ENCODE data around the gene COG5. TPM values are rescaled to one million over a fixed set of nuclear protein-coding genes. Genes with fewer than 3 reads are reported as not detected.
A peak's percentile ranks its signal among the peaks of the same experiment; 100 is the strongest.

Gene COG5
- total RNA-seq (2014; rRNA removed; shearing (Covaris generic)): 50.6 and 72.6 TPM in 2 replicates

- DNase-seq (ENCODE audit: low read depth): peak; percentile 95
Measured at GRCh38 chr7:107563775-107564552, at the start of gene COG5, which contains the start of gene DUS4L. COG5 (minus strand) TSS chr7:107563920; CDS start chr7:107563896, 24 bp downstream. DUS4L (plus strand) TSS chr7:107563971; CDS start chr7:107567071, 3,100 bp downstream.

DNA sequence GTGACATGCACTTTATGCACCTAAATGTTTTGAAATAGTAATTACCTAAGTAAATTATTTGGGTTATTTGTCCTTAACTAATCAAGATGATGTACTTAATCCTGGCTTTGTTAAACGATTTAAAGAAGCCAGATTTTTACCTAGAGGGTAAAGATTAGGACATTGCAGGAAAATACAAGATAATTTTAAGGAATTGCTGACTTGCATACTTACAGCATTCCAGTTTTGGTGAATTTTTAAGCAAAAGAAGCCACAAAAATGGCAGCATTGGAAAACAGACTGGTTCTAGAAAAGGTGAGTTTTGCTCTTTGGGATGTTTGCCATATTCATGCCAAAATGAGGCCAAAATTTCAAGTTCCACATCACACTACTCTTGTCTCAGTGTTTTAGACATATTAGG, 49.7 kb upstream of the COG5 start:
- DNase-seq (ENCODE audit: low read depth): no peak

GRCh38 chr7:107610323-107610722, 46.6 kb upstream of the COG5 start:
- DNase-seq (ENCODE audit: low read depth): no peak

- no peak for DNase-seq (ENCODE audit: low read depth)
Measured at GRCh38 chr7:107609811-107610261, 46.1 kb upstream of the COG5 start.

GRCh38 chr7:107606303-107606702, 42.6 kb upstream of the COG5 start:
- DNase-seq (ENCODE audit: low read depth): no peak

DNA sequence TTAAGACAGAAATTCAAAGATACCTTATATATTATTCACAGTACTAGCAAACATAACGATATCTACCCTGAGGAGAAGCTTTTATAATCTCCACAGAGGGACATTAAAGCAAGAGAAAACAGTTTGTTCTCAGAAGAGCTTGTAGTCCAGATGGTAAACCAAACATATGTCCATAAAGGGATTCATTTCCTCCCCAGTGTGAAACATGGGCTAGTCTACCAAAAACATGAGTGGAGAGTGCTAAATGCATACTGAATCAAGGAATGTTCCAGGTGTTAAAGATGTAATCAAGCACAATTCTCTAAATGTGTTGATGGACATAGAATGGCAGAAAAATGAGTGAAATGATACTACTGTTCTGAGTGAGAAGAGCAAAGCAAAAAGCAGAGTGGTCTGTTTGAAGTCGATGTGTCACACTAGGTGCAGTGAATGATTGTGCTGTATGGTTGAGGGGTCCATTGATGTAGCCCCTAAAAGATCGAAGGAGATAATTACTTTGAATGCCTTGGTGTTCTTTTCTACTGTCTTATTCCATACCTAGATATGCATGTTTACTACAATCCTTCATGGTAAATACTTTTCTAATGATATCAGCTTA, 41.6 kb upstream of the COG5 start:
- DNase-seq (ENCODE audit: low read depth): no peak

DNA sequence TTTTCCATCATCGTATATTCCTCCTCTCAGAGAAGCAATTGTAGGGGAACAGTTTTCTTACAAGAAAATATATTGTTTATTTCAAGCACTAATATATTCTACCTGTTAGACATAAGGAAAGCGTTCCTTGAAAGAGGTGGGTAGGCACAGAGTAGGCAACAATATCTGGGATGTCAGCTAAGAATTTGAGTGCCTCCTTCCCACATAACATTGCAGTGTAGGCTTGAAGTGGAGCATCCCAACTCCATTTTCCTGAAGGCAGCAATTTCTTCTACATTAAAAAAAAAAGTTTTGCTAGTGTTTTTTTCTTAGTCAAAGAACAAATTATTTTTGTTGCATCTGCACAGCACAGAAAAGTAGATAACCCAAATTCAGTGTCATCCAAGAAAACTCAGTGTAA, 37.1 kb upstream of the COG5 start:
- no peak for DNase-seq (ENCODE audit: low read depth)

- no peak for DNase-seq (ENCODE audit: low read depth)
Measured at GRCh38 chr7:107599262-107599661, 35.5 kb upstream of the COG5 start.

GRCh38 chr7:107597953-107598352, 34.2 kb upstream of the COG5 start:
- DNase-seq (ENCODE audit: low read depth): no peak

DNA sequence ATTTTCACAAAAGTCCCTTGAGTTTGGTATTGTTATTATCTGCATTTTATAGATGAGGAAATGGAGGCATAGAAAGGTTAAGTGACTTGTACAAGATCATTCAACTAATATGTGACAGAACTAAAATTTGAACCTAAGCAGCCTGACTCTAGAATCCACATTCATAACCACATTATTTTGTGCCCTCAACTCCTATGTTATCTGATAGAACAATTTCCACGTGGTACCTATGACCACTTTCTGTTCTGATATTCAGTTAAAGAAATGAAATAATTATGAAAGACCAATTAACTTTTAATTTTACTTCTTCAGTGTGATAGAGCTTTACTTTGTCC, 33.8 kb upstream of the COG5 start:
- DNase-seq (ENCODE audit: low read depth): no peak

DNA sequence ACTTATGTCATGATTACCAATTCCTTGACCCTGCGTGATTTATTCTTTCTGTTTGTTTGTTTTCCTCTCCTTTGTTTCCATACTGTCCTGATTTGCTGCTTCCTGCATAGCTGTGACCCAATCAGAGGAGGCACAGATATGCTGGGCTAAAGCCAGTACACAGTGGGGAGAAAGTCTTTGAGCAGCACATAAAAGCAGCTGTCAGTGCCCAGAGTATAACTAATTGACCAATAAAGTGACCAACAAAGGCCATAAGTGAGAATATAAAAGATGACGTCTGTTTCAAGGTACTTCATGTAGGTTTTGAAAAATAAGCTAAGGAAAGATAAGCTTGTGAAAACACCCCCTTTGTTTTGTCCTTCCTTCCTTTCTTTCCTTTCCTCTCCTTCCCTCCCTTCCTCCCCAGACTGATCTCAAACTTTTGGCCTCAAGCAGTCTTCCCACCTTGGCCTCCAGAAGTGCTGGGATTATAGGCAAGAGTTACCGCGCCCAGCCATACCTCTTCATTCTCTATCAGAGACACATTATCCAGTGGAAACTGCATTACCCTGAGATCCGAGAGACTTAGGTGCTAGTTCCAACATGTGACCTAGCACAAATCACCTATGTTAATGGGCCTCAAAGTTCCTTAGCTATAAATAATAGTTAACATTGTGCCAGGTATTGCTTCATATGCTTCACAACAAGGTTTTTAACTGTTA, 33.3 kb upstream of the COG5 start:
- DNase-seq (ENCODE audit: low read depth): no peak

DNA sequence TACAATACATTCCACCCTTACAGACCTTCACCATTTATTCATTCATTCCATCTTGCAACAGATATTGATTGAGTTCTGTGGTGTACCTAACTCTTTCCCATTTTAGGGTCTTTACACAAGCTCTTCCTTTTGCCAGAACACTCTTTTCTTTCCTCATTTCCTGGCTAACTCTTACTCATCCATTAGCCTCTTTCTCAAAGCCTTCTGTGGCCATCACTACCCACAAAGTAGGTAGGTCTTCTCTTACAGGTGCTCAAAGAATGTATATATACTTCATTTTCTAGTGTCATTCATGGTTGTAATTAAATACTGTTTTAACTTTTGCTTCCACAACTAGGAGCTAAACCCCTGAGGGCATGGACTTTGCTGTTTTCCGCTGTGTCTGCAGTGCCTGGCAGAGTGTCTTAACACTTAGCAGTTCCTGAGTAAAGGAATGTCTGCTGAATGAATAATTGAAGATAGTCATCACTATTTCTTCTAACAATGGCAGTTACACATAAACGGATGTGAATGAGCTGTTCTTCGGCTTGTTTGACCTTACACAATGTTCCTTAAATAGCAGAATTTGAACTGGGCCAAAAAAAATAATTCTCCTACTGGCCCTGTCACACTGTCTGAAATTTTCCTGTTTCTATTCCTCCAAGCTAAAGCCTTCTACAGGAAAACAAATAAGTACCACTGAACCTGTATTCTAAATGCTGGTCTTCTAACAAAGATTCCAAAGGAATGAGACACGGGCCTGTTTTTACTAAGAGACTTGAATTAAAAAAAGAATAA, 31.4 kb upstream of the COG5 start:
- peak; percentile 84 for DNase-seq (ENCODE audit: low read depth)

DNA sequence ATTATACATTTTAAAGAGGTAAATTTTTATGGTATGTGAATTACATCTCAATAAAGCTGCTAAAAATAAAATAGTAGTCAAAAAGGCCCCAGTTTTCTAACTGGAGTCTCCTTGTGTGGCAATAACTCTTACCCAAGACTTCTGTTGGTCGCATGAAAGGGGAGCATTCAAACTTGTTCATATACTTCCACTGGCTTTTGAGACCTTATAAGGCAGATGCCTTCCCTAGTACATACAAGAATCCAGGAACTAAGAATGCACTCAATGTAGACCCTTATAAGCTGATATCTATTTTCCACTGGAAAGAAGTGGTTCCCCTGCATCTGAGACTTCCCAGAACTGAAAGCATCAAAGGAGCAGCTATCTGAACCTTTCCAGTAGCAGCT, 29.3 kb upstream of the COG5 start:
- no peak for DNase-seq (ENCODE audit: low read depth)

DNA sequence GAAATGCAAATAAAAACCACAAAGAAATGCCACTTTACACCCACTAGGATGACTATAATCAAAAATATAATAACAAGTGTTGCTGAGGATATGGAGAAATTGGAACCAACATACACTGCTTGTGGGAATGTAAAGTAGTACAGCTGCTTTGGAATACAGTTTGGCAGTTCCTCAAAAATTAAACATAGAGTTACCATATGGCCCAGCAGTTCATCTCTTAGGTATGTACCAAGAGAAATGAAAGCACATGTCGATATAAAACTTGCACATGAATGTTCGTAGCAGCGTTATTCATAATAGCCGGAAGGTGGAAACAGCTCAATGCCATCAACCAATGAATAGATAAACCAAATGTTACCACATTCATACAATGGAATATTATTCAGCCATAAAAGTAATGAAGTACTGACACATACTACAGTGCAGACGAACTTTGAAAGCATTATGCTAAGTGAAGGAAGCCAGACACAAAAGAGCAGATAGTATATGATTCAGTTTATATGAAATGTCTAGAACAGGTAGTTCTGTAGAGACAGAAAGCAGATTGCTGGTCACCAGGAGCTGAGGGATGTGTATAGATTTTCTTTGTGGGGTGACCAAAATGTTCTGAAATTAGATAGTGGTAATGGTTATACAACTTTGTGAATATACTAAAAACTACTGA, 28.8 kb upstream of the COG5 start:
- no peak for DNase-seq (ENCODE audit: low read depth)

GRCh38 chr7:107591421-107591820, 27.7 kb upstream of the COG5 start:
- DNase-seq (ENCODE audit: low read depth): no peak

GRCh38 chr7:107588529-107589130, 24.9 kb upstream of the COG5 start:
- no peak for DNase-seq (ENCODE audit: low read depth)

GRCh38 chr7:107584716-107585115, 21.0 kb upstream of the COG5 start:
- DNase-seq (ENCODE audit: low read depth): no peak

DNA sequence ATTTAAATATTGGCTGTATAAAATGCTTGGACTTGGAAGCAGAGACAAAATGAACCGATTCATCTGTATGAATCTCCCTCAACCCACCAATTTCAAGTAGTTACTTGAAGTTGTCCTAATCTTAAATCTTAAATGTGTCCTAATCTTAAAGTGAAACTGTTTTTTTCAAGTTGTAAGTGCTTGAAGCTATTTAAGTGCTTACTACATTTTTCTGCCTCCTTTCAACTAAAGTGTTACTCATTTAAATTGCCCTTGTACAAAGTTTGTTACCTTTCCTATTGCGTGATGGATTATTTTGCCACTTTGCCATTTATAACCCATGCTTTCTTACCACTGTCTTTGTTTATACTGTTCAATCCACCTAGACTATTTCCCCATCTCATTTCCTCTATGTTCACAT, 19.2 kb upstream of the COG5 start:
- no peak for DNase-seq (ENCODE audit: low read depth)

DNA sequence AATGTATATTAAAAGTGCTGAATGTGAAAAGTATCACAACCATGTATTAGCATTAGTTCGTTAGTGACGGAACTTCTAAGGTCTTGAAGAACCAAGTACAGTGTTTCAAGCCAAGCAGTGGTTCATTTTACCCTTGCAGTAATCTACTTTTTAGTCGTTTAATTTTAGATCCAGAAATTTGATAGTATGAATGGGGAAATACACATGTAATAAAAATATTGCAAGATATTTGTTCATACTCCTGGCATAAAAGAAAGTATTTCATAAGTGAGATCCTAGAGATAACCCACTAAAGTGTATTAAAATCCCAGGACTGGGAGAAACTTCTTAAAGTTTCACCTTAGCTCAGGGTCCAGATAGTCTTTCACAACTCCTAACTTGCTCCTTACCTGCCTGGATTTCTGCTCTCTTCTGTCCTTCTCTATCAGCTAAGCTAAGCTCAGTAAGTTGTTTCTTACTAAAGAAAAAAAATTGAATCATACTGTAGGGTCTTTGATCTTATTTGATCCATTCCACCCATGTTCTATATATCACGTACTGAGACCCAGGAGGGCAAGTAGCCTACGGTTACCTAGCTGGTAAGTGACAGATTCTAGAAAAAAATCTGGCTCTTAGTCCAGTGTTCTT, 17.8 kb upstream of the COG5 start:
- no peak for DNase-seq (ENCODE audit: low read depth)

- DNase-seq (ENCODE audit: low read depth): no peak
Measured at GRCh38 chr7:107580716-107581383, 17.1 kb upstream of the COG5 start.

All from Daoy (cell line).